ENCODE data around the gene TRAPPC13.
"Not testable (repeated sequence)": the region's sequence is repeated elsewhere in the genome, so short reads cannot be mapped to it uniquely, and the experiment has no call there.

The TRAPPC13 gene

DNA sequence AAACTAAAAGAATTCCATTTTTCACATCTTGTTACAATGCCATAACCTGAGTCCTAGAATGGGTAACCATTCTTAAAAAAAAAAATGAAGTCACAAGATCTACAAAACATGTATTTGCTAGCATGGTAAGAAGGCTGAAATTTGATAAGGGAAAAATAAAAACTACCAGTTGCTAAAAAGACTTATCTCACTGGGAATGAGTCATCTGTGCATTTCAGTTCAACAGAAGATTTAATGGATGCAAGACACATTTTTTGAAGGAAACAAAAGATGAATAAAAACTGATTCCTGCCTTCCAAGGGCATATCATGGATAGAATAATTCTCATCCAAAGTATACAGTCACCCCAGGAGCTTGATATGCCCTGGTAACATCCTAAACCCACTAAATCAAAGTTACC lies 49.9 kb downstream of the TRAPPC13 start:
- no peak for DNase-seq (ENCODE audit: low read depth in 4 of 4, low spot score in 1 of 4)

DNA sequence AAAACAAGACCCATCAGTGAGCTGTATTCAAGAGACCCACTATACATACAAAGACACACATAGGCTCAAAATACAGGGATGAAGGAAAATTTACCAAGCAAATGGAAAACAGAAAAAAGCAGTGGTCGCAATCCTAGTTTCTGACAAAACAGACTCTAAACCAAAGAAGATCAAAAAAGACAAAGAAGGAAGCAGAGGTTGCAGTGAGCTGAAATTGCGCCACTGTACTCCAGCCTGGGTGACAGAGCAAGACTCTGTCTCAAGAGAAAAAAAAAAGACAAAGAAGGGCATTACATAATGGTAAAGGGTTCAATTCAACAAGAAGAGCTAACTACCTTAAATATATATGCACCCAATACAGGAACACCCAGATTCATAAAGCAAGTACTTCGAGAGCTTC lies 51.2 kb downstream of the TRAPPC13 start:
- not testable (repeated sequence) for DNase-seq (ENCODE audit: low read depth in 4 of 4, low spot score in 1 of 4)

DNA sequence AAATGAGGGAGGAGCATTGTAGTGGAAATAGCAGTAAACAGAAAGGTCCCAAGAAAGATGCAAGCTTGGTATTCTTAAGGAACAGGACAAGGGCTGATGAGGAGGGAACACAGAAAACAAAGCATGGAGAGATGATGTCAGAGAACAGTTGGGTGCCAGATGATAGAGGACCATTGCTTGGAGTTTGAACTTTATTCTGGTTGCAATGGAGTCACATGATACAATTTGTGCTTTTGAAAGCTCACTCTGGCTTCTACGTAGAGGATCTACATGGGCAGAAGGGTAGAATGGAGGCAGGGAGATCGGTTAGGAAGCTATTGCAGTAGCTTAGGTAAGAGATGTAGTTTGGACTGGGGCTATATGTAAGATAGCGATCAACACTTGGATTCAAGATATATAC lies 57.3 kb downstream of the TRAPPC13 start:
- DNase-seq (ENCODE audit: low read depth in 4 of 4, low spot score in 1 of 4) = no peak

DNA sequence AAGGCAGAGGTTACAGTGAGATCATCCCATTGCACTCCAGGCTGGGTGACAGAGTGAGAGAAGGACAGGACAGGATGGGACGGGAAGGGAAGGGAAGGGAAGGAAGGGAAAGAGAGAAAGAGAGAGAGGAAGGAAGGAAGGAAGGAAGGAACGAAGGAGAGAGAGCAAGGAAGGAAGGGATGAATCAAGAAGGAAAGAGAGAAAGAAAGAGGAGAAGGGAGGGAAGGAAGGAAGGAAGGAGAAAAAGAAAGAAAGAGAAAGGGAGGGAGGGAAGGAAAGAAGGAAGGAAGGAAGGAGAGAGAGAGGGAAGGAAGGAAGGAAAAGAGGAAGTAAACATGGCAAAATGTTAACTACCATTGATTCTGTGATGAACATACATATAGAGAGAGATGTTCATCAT lies 68.3 kb downstream of the TRAPPC13 start:
- DNase-seq (ENCODE audit: low read depth in 4 of 4, low spot score in 1 of 4) = no peak

DNA sequence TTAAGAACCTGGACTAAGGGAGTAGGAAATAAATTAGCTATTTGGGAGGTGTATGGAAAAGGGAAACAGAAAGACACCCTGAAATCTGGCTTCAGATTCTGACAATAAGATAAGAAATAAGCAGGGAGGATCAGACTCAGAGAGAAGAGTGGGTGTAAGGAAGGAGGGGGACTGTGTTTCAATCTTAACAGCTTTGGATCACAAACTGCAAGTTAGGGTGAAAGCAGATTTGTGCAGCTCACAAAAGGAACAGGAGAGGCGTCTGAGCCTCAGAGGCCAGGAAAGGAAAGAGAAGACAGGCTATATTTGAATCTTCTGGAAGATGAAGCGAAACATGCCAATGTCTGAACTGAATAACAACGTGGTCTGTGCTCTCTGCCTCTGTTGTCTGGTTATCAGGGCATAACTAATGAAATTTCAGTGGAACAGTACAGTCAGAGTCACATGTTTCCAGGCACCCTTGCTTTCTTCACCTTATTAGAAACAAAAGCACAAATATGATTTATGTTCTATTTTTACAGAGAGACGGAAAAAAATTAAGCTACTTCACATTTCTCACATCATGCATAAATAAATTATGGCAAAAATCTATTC lies 70.4 kb downstream of the TRAPPC13 start:
- DNase-seq (ENCODE audit: low read depth in 4 of 4, low spot score in 1 of 4) = no peak

DNA sequence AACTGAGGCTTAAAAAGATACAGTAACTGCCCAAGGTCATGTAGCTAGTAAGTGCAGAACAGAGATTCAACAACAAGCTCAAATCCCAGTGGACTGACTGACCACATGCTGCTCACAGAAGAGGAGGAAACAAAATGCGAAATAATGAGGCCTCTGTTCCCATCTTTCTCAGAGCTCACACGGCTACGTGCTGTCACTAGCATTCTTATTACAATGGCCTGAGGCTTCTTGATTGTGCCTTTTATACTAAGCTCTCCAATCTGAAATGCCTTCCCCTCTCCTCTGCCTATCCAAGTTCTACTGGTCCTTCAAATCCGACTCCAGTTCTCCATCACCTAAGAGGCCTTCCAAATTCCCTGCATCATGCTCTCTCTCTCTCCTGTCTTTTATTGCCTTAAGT lies 71.1 kb downstream of the TRAPPC13 start:
- DNase-seq (ENCODE audit: low read depth in 4 of 4, low spot score in 1 of 4) = no peak

DNA sequence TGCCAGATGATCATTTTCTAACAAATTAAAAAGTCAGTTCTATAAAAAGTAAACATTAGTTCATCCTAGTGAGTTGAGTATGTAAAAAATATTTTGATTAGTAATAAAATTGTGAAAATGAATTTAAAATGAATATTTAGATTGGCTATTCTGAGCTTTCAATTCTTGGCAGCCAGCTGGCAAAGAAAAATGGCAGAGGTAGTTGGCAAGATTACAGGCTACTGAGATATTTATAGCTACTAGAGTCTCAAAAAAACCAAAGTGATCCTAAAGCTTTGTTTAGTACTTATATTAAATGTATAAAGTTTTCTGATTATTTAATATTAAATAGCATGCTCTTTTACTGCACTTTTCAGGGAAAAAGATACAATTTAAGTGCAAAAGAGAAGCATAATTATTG lies 72.1 kb downstream of the TRAPPC13 start:
- no peak for DNase-seq (ENCODE audit: low read depth in 4 of 4, low spot score in 1 of 4)

DNA sequence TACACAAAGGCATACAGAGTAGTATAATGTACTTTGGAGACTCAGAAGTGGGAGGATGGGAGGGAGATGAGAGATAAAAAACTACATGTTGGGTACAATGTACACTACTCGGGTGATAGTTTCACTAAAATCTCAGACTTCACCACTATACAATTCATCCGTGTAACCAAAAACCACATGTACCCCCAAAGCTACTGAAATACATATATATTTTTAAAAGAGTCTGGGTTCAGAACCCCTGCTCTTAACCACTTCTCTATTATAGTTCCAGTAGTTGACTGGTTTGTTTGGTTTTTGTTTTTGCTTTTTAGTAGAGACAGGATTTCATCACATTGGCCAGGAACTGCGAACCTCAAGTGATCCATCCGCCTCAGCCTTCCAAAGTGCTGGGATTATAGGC lies 74.5 kb downstream of the TRAPPC13 start:
- DNase-seq (ENCODE audit: low read depth in 4 of 4, low spot score in 1 of 4) = no peak

DNA sequence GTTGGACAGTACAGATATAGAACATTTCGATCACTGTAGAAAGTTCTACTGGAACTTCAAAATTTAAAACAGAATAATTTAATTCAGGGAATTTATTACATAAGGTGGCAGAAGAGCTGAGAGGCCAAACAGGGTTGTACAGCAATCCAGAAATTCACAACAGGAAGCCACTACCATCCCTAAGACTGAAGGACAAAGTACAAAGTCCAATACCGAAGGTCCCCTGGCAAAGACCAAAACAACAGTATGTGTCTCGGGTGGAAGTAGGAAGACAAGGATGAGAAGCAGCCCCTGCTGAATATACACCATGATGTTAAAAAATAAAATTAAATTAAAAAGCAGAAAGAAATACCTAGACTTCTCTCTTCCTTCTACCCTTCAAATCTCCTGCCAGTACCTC lies 77.2 kb downstream of the TRAPPC13 start:
- no peak for DNase-seq (ENCODE audit: low read depth in 4 of 4, low spot score in 1 of 4)

DNA sequence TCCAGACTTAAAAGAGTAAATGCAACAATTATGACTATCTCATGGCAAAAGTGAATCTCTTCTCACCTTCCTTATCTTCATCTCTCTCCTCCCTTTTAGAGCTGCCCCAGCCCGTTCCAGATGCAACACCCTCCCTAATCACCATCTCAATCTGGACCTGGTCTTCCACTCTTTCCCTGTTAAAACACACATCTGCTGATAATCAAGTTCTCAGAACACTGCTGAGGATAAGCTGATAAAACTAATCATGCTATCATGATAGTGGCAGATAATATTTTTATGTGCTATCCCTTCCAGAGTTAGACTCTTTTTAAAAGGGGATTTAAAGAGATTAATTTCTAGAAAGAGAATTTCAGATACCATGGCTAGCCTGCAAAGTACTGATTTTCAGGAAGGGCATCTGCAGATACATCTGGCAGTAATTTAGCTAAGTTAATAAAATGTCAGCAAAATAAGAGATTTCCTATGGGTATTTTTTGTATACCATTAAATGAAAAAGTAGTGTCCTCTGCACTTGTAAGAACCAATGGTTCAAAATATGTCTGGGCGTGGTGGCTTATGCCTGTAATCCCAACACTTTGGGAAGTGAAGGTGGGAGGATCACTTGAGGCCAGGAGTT lies 79.9 kb downstream of the TRAPPC13 start:
- no peak for DNase-seq (ENCODE audit: low read depth in 4 of 4, low spot score in 1 of 4)

DNA sequence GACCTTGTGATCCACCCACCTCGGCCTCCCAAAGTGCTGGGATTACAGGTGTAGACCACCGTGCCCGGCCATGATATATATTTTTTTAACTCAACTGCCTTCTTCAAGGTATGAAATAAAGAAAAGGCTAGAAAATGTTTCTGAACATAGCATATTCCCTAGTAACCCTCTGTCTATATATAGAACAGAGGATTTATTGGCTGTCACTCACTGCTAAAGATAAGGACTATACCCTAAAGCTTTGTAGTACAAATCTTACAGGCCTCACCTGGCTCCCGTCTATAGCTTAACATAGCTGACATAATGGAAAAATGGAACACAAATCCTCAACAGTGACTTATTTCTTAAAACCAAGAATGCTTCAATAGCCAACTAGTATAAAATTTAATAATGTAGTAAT lies 82.8 kb downstream of the TRAPPC13 start:
- no peak for DNase-seq (ENCODE audit: low read depth in 4 of 4, low spot score in 1 of 4)

DNA sequence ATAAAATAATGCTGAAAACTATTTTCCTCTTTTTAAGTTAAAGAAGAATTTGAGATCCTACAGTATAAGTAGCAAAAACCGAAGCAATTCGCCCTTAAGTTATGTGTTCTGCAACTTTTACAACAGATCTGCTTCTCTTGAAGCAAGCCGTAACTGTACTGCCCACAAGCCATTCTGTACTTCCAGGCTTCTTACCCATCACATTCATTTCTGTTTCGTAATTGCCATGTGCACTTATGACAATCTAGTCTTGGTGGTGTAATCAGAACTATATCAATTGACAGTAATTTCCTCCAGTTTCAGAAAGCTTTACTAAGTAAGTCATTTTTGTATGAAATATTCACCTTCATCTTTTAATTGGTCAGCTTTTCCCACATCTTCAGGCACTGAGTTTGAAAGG lies 83.3 kb downstream of the TRAPPC13 start:
- DNase-seq (ENCODE audit: low read depth in 4 of 4, low spot score in 1 of 4) = no peak

Data from stimulated activated CD4-positive, alpha-beta T cell treated with anti-CD3 and anti-CD28 coated beads, Interleukin-1b, Interleukin-23, amount 100 ng/mL, for 24 hours (primary cell).